GM21576 (cell line): ENCODE results near the gene NPAS3.

Experiments
- ATAC-seq: cut with Tn5 transposase; IDR thresholded peaks from one replicate; pipeline ENCODE4 v1.9.1; 2021; ENCODE audit warnings: mild to moderate bottlenecking, moderate library complexity; ENCODE audit not compliant: unreplicated experiment

Gene NPAS3

GRCh38 chr14:33240466-33240865 is 301.8 kb downstream of the NPAS3 start:
- no peak for ATAC-seq

GRCh38 chr14:33241331-33241730 is 302.7 kb downstream of the NPAS3 start:
- no peak for ATAC-seq

- ATAC-seq: no peak
Observed at GRCh38 chr14:33249233-33249820, 310.6 kb downstream of the NPAS3 start.

GRCh38 chr14:33250963-33251362 is 312.3 kb downstream of the NPAS3 start:
- ATAC-seq: no peak

- no peak for ATAC-seq
Observed at GRCh38 chr14:33254342-33254741, 315.7 kb downstream of the NPAS3 start.

- ATAC-seq: no peak
Observed at GRCh38 chr14:33254861-33255395, 316.2 kb downstream of the NPAS3 start.

GRCh38 chr14:33257796-33258195 is 319.1 kb downstream of the NPAS3 start:
- no peak for ATAC-seq

GRCh38 chr14:33259764-33260163 is 321.1 kb downstream of the NPAS3 start:
- ATAC-seq: no peak

GRCh38 chr14:33271216-33271615 is 332.5 kb downstream of the NPAS3 start:
- ATAC-seq: no peak

GRCh38 chr14:33271891-33272290 is 333.2 kb downstream of the NPAS3 start:
- ATAC-seq: no peak

- ATAC-seq: no peak
Observed at GRCh38 chr14:33273978-33274377, 335.3 kb downstream of the NPAS3 start.

GRCh38 chr14:33275879-33276278 is 337.2 kb downstream of the NPAS3 start:
- no peak for ATAC-seq

GRCh38 chr14:33279865-33280264 is 341.2 kb downstream of the NPAS3 start:
- no peak for ATAC-seq

- ATAC-seq: no peak
Observed at GRCh38 chr14:33280646-33281045, 342.0 kb downstream of the NPAS3 start.

GRCh38 chr14:33282331-33283230 is 343.9 kb downstream of the NPAS3 start:
- ATAC-seq: no peak

GRCh38 chr14:33285902-33286700 is 347.4 kb downstream of the NPAS3 start:
- ATAC-seq: no peak

- ATAC-seq: no peak
Observed at GRCh38 chr14:33287189-33287588, 348.5 kb downstream of the NPAS3 start.

GRCh38 chr14:33290641-33291040 is 352.0 kb downstream of the NPAS3 start:
- no peak for ATAC-seq

- no peak for ATAC-seq
Observed at GRCh38 chr14:33291529-33292104, 352.9 kb downstream of the NPAS3 start.

GRCh38 chr14:33294419-33294818 is 355.7 kb downstream of the NPAS3 start:
- no peak for ATAC-seq

- no peak for ATAC-seq
Observed at GRCh38 chr14:33297565-33297964, 358.9 kb downstream of the NPAS3 start.
